Spinal cord (tissue), 10 donors: ENCODE results near the gene IFIT1B. TPM values are rescaled to one million over a fixed set of nuclear protein-coding genes. Genes with fewer than 3 reads are reported as not detected.
"Not testable (repeated sequence)": the region's sequence is repeated elsewhere in the genome, so short reads cannot be mapped to it uniquely, and the experiment has no call there.

Source experiments
- DNase-seq, 6 donors: peaks; one replicate each; pipeline versions ENCODE4 v3.0.0 to v3.0.0-alpha.2; 2013 to 2015; ENCODE audit warnings: low spot score in 6 of 6, low read depth in 4 of 6
- H3K27ac ChIP-seq: one replicate; pipeline ENCODE4 v1.5.1; 2013; ENCODE audit warnings: low read depth, low read length, control low read depth
- H3K27me3 ChIP-seq: one replicate; pipeline ENCODE4 v1.6.1; 2013; ENCODE audit warnings: low read length; ENCODE audit not compliant: control insufficient read depth, insufficient read depth
- H3K36me3 ChIP-seq: one replicate; pipeline ENCODE4 v1.6.1; 2013; ENCODE audit warnings: low read length; ENCODE audit not compliant: control insufficient read depth, insufficient read depth
- H3K4me1 ChIP-seq: one replicate; pipeline ENCODE4 v1.6.1; 2013; ENCODE audit warnings: low read length; ENCODE audit not compliant: control insufficient read depth, insufficient read depth
- H3K4me3 ChIP-seq: one replicate; pipeline ENCODE4 v1.5.1; 2013; ENCODE audit warnings: low read depth, low read length, control low read depth
- H3K9me3 ChIP-seq: one replicate; pipeline ENCODE4 v1.6.1; 2013; ENCODE audit warnings: low read length; ENCODE audit not compliant: control insufficient read depth, insufficient read depth
- WGBS: methylation state at CpG from one replicate; pipeline ENCODE4 v1.1.5; 2013; ENCODE audit warnings: missing lambda C conversion rate; ENCODE audit not compliant: insufficient coverage; 5-methylcytosine and 5-hydroxymethylcytosine counted together
- polyA plus RNA-seq, 2 donors: library from polyadenylated mRNA; unstranded; fragments of 120-200 nt; gene quantifications; one replicate each; pipeline ENCODE4 v1.2.1, GENCODE V29; 2013; ENCODE audit not compliant: insufficient read length in 2 of 2
- total RNA-seq, 2 donors: library from RNA; depleted of rRNA in 1 of 2; stranded (reverse); fragments of 120-200 nt in 1 of 2; fragments of >200 nt in 1 of 2; gene quantifications; one replicate each; pipeline versions ENCODE4 v1.2.3 to v1.2.4, GENCODE V29; 2013 to 2014
- donor health status: healthy.

Gene IFIT1B
- total and polyA plus RNA-seq, 4 donors, result 1.4 to 6.7 TPM; not detected in 2

GRCh38 chr10:89347701-89348457 is 30.0 kb upstream of the IFIT1B start:
- Histone ChIP-seq H3K9me3 (no peaks in the 10 kb centered on the region), H3K36me3 (no peaks in the 10 kb centered on the region), H3K4me1 (peaks cover 18% of the 10 kb centered on the region), H3K4me3 (no peak overlapping the region), H3K27ac (peak overlapping the region; percentile 49), H3K27me3 (no peaks in the 10 kb centered on the region)
- WGBS, result 82% methylated on average over 1 of the region's 7 CpGs
- peak in 3 of 6 donors; percentile 20 to 54 (median 46) for DNase-seq

- H3K4me1 ChIP-seq, result peaks cover 18% of the 10 kb centered on the region
- 64% methylated on average over 2 of the region's 5 CpGs for WGBS
Observed at GRCh38 chr10:89348481-89348880, 29.4 kb upstream of the IFIT1B start.

GRCh38 chr10:89348975-89349374 is 28.9 kb upstream of the IFIT1B start:
- no peaks in the 10 kb centered on the region for H3K36me3 ChIP-seq
- H3K4me1 ChIP-seq, result peaks cover 18% of the 10 kb centered on the region
- H3K27me3 ChIP-seq, result no peaks in the 10 kb centered on the region
- no CpG with 5 or more reads among the region's 2 CpGs for WGBS
- H3K4me3 ChIP-seq, result no peak overlapping the region
- DNase-seq, result no peak
- H3K27ac ChIP-seq, result peak overlapping the region; percentile 49
- no peaks in the 10 kb centered on the region for H3K9me3 ChIP-seq

More at GRCh38 chr10:89348481-89348880, 29.4 kb upstream of the IFIT1B start:
- Histone ChIP-seq H3K27ac (peak overlapping the region; percentile 49), H3K9me3 (no peaks in the 10 kb centered on the region), H3K27me3 (no peaks in the 10 kb centered on the region), H3K36me3 (no peaks in the 10 kb centered on the region), H3K4me3 (no peak overlapping the region)
- DNase-seq, result peak in 1 of 6 donors; percentile 18

DNA sequence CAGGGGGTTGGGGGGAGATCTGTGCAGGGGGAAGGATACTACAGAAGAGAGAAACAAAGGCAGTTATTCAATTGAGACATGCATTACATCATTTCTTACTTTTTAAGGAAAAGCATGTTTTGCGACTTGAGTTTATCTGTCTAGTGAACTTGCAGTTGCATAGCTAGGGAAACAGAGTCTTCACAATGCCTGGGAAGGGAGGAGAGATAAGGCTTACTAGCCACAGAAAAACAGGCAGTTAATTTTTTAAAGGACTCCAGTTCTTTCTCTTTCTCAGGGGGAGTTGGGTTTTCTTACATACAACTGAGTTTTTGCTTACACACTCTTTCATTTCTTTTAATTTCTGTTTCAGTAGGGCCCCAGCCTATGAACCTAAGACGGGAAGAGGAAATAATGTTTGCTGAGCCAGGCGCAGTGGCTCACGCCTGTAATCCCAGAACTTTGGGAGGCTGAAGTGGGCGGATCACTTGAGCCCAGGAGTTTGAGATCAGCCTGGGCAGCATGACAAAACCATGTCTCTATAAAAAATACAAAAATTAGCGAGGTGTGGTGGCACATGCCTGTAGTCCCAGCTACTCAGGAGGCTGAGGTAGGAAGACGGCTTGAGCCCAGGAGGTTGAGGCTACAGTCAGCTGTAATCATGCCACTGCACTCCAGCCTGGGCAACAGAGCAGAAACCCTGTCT is 27.1 kb upstream of the IFIT1B start:
- not testable (repeated sequence) for DNase-seq, H3K4me3 ChIP-seq, H3K27me3 ChIP-seq, H3K9me3 ChIP-seq, H3K36me3 ChIP-seq
- 66% methylated on average over 5 of the region's 7 CpGs for WGBS
- Histone ChIP-seq H3K4me1 (peaks cover 18% of the 10 kb centered on the region), H3K27ac (peak overlapping the region; percentile 82)

- peak overlapping the region; percentile 82 for H3K27ac ChIP-seq
- H3K27me3 ChIP-seq, result no peaks in the 10 kb centered on the region
- H3K9me3 ChIP-seq, result no peaks in the 10 kb centered on the region
- no peak overlapping the region for H3K4me3 ChIP-seq
- WGBS, result 80% methylated on average over 1 of the region's 1 CpG
- no peaks in the 10 kb centered on the region for H3K36me3 ChIP-seq
- DNase-seq, result peak in 1 of 6 donors; percentile 40
- H3K4me1 ChIP-seq, result peaks cover 18% of the 10 kb centered on the region
Observed at GRCh38 chr10:89351412-89351779, 26.5 kb upstream of the IFIT1B start.

DNA sequence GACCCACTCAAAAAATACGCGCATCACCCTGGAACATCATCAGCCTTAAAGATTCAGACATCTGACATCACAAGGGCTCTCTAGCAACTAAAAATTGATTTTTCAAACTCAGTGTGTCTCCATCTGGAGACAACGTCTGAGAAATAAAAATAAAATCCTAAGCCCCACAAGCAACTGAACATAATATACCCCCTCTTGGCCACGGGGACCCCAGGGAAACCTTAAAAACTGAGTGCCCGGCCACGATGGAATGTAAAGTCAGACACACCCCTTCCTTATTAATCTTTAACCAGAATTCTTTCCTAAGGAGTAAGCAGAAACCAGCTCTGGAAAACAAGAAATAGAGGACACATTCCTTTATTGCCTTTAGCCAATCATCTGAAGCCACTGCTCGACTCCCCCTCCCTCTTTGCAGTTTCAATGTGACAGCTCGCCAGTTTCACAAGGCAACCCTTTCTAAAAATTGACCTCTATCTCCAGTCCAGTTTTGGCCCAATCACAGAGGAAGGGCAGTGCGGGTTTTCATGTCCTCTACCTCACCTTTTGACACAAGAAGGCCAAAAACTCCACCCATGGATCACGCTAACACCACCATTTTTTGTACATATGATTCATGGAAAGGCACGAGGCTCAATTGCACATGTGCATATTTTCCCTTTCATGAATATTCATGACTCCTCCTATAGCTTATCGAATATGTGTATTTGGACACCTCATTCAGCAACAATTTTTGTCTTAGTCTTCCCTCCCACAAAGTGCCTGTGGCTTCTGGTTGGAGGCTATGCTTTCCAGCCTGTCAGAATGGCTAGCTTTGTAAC is 25.9 kb upstream of the IFIT1B start:
- Histone ChIP-seq H3K27me3 (no peaks in the 10 kb centered on the region), H3K36me3 (no peaks in the 10 kb centered on the region), H3K9me3 (no peaks in the 10 kb centered on the region), H3K27ac (peak overlapping the region; percentile 82), H3K4me3 (no peak overlapping the region), H3K4me1 (peaks cover 18% of the 10 kb centered on the region)
- peak in 2 of 6 donors; percentile 51 to 59 for DNase-seq
- WGBS, result 47% methylated on average over 12 of the region's 12 CpGs

- no CpG with 5 or more reads among the region's 4 CpGs for WGBS
Observed at GRCh38 chr10:89352802-89353201, 25.1 kb upstream of the IFIT1B start.

GRCh38 chr10:89355394-89355931 is 22.4 kb upstream of the IFIT1B start:
- no CpG with 5 or more reads among the region's 2 CpGs for WGBS
- Histone ChIP-seq H3K4me1 (peaks cover 7% of the 10 kb centered on the region), H3K9me3 (no peaks in the 10 kb centered on the region), H3K27ac (no peak overlapping the region), H3K36me3 (no peaks in the 10 kb centered on the region), H3K4me3 (no peak overlapping the region), H3K27me3 (no peaks in the 10 kb centered on the region)
- DNase-seq, result no peak

More at GRCh38 chr10:89352802-89353201, 25.1 kb upstream of the IFIT1B start:
- Histone ChIP-seq H3K4me1 (peaks cover 16% of the 10 kb centered on the region), H3K27me3 (no peaks in the 10 kb centered on the region), H3K9me3 (no peaks in the 10 kb centered on the region), H3K4me3 (no peak overlapping the region), H3K36me3 (no peaks in the 10 kb centered on the region), H3K27ac (peak overlapping the region; percentile 82)
- DNase-seq, result no peak

GRCh38 chr10:89357096-89357495 is 20.8 kb upstream of the IFIT1B start:
- no CpG with 5 or more reads among the region's 1 CpG for WGBS
- no peaks in the 10 kb centered on the region for H3K9me3 ChIP-seq
- no peak for DNase-seq

More at GRCh38 chr10:89357096-89357495, 20.8 kb upstream of the IFIT1B start:
- H3K27ac ChIP-seq, result no peak overlapping the region
- H3K4me3 ChIP-seq, result no peak overlapping the region
- no peaks in the 10 kb centered on the region for H3K4me1 ChIP-seq
- H3K36me3 ChIP-seq, result no peaks in the 10 kb centered on the region
- H3K27me3 ChIP-seq, result no peaks in the 10 kb centered on the region
